Eye (tissue), 1 donor: ENCODE results near the gene C3orf52.

Experiments used
- DNase-seq: peaks from one replicate; pipeline ENCODE4 v3.0.0-alpha.2; 2015

The C3orf52 gene

DNA sequence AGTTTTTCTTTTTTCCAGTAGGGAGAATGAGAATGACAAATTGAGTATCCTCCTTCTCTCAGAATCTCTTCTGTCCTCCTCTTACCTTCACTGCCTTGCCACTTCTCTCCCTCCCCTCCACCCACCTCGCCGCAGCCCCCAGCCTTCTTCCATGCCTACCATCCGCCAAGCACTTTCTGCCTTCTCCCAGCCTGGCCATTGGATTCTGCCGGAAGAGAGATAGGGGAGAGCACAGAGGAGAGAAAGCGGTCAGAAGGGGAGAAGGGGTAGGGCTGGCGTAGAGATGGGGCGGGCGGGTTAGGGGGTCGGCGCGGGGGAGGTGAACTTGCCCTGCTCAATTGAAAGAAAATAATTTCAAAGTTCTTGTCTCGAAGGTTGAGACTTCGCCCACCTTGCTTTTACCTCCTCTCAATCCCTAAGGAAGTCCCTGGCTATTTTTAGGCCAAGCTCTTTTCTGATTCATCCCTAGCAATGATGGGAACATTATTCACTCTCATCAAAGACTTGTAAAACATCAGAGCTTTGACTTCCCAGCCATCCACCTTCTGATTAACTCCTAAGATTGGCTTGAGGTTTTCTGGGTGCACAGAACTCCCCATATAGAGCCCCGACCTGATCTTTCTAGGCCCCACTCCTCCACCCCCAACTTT is 811 bp downstream of the C3orf52 start:
- no peak for DNase-seq

DNA sequence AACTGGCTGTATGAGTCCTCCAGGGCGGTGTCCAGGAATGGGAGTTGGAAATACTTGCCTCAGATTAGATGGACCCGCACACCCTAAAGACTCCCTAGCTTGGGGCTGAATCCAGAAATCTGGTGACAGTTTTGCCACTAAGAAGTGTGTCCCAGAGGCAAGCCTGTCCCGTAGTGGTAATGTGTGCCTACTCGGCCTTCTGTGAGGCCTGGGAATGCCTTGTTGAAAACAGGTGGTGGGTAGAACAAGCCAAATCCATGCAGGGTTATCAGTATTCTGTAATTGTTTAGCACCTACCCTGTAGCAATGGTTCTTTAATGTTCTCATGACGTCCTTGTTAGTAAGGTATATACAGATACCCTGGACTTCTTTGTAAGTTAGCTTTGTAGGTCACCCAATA is 1.6 kb downstream of the C3orf52 start:
- DNase-seq, result no peak

DNA sequence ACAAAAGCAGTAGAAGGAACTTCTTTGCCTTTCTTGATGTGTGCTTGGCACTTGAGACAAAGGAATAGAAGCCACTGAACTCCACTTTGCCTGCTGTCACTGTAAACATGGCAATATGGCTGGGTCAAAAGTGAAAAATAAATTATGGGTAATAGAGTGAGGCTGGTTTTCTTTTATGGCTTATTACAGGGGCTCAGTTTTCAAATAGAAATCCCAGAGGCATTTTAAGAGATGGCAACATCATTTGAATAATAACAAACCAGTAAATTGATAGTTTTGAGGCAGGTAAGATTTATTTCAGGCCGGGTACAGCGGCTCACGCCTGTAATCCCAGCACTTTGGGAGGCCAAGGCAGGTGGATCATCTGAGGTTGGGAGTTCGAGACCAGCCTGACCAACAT is 2.8 kb downstream of the C3orf52 start:
- DNase-seq, result no peak

DNA sequence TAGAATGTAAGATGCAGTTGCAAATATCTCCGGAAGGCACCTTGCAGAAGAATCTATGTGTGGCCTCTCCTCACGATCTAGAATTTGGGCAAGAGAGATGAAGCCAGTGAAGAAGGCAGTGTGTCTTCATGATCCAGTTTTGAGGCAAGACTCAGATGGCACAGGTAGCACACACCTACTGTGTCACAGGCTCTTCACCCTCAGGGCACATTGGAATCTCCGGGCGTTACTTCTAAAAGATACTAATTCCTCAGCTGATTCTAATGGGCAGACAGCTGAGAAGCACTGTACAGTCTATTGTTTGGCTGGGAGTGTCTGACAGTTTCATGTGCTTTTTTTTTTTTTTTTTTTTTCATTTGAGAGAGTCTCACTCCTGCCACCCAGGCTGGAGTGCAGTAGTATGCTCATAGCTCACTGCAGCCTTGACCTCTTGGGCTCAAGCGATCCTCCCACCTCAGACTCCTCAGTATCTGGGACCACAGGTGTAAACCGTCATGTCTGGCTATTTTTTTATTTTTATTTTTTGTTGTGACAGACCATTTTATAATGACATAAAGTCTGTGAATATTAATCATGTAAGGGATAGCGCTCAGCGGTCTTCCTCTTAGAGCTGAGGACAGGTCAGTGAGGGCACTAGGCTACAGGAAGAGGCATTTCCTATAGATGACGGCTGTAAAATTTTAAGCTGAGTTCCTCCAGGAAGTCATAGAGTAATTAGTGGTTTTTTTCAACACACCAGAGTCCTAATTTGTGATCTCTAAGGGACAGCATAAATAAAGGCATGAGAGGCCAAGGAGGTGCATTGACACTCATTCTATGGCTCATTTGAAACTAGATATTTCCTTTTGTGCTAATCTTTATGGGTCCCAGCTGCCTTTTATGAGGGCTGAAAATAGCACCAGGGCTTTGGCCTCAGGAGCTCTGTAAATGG is 4.0 kb downstream of the C3orf52 start:
- DNase-seq, result no peak

DNA sequence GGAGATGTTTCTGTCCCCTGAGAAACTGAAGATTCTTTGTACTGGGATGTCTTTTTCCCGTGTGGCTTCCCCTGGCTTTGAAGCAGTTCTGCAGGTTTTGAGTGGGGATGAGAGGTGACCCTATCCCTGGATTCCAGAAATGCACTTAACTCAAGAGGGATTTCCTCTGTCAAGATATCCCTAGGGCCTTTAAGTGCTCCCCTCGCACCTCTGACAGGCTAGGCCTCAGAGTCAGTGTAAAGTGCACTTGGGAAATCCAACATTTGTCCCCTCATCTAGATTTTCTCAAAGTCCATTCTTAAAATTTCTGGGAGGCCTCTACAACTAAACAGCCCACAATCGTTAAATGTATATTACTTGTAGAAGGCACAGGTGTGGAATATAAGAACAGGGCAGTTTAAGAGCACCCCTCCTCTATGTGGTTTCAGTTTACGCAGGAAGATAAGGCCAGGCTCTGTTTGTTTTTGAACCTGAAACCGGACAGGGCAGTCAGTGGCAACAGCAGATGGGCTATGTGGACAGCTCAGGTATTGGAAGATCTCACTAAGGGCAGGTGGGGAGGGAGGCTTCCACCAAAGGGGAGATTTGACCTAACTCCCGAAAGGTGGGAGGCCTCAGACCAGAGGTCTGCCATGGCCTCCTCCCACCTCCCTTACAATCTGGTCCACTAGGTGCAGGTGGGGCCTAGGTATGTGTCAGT is 4.8 kb downstream of the C3orf52 start:
- DNase-seq, result no peak

DNA sequence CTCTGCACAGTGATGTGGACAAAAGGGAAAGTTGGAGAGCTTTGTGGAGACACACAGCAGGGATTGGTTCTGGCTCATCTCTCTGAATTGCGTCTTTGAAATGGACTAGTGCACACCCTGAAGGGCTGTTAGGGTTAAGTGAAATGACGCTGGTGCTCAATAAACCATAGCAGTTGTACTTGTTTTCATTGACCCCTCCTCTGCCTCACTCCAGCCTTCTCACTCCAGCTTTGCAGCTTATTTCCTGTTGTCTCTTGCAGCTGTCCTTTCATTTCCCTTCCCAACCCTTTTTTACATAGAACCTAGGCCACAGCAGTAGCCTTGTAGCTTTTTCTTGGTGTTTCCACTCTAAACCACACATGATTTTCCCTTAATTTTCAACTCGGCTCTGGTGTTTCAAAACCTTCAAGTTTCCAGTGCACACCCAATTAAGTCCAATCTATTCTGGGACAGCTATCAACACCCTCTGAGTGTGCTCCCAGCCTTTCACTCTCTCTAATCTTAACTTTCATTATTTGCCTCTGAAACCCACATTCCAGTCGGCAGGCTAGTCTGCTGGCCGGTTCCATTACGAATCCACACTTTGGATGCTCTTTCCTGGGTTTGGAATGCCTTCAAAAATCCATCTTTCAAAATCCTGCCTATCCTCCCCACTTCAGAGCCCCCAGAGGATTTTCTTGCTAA is 6.4 kb downstream of the C3orf52 start:
- peak; percentile 23 for DNase-seq

DNA sequence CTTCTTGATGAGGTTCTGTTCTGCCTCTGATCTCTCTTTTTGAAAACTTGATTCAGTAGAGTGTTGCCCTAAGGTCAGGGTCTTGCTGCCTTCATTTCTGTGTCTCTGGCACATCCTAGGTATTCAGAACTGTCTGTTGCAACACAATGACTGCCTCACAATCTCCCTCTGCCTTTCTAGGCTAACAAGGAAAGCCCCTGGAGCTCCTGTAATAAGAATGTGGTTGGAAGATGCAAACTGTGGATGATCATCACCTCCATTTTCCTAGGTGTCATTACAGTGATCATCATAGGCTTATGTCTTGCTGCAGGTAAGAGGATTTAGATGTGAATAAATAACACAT is 7.0 kb downstream of the C3orf52 start:
- no peak for DNase-seq

DNA sequence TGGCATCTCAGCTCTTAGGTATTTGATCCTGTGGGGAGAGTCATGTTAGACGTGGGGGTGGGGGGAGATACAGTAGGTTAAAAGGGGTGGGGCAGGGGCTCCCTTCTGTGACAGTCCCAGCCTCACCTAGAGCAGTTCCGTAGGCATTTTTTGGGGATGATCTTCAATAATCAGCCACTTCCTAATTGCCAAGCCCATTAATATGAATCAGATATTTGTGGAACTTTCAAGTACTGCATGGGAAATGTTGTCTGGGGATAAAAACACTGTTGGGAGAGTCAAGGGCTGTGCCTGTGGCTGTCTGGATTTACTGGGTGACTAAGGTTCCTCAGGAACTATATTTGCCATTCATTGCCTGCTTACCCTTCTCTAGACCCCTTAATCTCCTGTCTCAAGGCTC is 9.5 kb downstream of the C3orf52 start:
- no peak for DNase-seq

DNA sequence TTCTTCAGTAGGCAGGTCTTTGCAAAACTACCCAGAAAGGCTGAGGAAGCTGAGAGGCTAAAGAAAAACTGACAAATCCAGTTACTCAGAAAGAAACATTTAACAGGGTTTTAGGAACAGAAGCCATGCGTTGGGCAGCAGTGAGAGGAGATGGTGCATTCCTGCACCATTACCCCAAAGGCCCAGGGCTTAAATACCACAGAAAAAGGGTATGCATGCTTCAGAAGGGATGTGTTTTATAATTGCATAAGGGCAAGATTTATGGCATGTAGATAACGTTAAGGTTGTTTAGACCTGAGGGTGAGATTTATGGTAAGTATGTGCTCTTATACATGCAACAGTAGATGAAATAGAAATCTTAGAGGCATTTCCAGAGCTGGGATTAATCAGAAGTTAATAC is 10.0 kb downstream of the C3orf52 start:
- no peak for DNase-seq

DNA sequence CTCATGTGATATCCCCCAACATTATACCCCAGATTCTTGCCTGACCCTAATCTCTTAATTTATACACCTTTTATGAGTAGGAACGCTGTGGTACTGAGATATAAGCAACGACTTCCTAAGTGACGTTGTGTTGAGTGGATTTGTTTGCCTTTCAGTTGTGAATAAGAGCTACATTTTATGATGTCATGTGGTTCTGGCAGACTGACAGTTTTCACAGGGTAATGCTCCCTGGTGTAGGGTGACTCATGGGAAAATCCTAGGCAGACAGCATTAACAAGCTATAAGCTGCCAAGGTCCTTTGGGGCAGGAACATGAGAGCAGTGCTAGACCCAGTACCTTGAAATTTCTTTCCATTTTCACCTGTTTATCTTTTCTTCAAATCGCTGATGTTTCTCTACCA is 11.2 kb downstream of the C3orf52 start:
- no peak for DNase-seq

DNA sequence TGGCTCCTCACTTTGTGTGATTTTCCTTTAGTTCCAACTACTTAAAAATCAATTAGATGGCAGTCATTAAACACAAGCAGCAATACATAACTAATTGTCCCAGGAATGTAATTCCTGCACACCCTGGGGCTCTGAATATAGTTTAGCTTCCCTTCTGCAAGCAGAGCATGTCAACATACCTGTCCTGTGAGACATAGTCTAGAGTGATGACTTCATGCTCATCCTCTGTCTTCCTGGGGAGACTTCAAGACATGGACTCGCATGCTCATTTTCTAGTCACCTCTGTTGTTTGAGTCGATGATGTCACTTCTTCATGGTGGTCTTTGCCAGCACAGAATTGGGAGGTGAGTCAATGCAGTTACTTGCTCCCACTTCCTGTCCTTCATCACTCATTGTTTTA is 15.7 kb downstream of the C3orf52 start:
- no peak for DNase-seq

DNA sequence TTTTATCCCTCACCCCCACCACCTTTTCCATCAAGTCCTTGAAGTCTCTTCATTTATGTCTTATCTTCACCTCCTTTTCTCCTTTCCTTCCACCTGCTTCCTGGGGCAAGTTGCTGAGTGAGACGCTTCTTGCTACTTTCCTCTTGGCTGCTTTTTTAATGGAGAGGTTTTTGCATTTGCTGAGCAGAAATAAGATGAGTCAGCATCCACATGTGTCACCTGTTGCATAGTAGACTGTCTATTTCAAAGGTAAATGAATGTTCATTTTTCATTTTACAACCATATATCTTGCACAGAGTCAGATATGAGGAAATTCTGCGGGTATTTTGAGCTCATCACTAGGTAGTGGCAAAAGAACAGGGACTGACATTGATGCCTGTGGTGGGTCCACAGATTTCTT is 18.6 kb downstream of the C3orf52 start:
- no peak for DNase-seq

DNA sequence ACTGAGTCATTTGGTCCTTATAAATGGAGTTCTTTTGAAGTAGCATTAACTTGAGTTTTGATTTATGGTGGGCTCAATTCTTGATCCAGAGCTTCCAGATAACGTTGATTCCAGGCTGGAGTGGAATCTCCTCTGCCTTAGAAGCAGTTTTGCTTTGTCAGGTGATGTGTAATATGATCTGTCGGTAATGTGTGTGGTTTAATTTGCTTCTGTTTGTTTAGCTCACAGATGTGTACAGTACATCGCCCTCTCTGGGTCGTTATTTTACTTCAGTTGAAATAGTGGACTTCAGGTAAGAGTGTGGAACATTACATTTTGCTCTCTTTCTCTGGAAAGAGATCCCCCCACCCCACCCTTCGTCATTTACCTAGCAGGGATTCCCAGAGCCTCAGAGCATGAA is 23.1 kb downstream of the C3orf52 start:
- no peak for DNase-seq

DNA sequence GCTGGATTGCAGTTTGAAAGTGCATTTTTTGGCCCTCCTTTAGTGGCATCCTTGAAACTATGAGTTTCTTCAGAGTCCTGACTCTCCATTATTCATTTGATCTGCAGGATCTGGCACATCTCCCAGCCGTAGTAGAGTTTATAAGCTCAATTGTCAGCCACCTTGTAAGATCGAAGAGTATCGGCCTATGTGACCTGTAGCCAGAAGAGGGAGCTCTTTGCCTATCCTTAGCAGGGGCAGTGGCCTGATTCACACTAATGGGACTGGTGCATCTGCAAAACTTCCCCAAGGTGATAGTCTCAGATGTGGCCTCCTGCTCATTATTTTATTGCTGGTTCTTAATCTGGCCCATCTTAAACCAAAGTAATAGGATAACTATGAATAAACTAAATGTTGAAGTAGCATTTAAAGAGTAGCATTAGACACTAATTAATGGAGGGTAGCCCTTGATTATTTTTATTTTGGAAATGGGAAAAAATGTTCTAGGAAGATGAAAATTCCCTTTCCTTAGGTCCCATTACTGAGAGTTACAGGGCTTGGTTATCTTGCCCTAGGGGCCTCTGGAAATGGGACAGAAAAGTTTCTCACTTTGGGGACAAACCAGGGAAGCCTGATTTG is 25.7 kb downstream of the C3orf52 start:
- DNase-seq, result peak; percentile 84

DNA sequence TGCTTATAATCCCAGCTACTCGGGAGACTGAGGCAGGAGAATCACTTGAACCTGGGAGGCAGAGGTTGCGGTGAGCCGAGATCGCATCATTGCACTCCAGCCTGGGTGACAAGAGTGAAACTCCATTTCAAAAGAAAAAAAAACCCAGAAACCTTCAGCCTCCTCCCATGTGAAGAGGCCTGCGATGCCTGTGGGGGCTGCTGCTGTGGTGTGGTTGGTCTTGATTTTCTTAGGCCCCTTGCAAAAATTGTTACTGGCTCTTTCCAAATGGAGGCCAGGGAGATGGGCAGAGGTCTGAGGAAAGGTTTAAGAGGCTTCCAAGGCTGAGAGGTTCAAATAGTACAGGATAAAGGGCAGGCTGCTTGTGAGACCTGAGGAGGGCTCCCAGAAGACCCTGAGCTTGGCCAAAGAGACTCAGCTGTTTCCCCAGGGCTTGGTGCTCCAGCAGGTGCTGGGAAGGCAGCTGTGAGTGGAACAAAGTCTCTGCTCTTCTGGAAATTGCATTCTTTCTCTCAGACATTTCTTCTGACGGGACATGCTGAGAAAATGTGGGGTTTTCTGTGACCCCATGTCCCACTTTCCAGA is 28.5 kb downstream of the C3orf52 start:
- DNase-seq, result no peak

DNA sequence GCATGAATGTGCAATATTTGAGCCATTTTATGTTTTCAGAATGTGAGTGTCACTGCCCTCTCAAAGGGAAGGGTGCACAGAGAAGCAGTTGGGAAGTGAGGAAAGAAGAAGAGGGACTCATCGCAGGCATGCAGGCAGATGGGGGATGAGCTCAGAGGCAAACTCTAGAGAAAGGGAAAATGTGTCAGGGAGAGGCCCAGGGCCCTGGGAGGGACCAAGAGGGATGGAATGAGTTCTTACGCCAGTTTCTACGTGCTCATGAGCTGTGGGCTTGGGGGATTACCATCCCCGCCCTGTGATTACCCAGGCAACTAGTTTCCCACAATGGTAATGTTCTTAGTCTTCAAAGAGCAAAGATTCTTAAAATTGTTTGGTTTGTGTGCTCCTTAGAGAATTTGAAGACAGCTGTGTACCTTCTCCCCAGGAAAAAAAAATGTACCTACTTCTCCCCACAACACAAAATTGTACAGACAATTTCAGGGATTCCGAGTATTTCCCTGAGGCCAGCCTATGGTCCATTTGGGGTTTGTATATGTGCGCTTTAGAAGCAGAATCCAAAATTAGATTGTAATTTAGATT is 29.1 kb downstream of the C3orf52 start:
- DNase-seq, result no peak

DNA sequence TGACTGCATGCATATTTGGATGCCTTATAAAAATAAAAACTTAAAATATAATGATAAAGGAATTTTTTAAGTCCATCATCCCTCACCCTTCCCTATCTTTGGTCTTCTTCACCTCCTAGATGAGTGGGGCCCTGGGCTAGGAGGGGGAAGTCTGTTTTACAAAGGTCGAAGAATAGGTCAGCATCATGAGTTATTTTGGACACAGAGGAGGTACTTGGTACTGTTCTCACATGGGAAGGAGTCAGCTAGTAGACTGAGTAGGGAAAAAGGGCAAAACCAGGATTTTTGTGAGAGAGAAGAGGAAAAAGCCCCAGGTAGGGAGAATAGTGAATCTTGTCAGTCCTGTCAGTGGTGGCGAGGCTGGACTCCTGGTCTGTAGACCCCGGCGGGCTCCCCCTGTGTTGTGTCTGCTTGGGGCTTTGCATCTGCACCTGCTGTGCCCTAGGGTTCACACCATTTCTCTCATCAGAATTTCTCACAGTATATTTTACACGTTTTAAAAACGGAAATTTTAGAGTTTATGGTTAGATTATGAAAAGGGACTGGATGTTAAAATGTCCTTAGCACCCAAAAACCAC is 29.7 kb downstream of the C3orf52 start:
- no peak for DNase-seq

DNA sequence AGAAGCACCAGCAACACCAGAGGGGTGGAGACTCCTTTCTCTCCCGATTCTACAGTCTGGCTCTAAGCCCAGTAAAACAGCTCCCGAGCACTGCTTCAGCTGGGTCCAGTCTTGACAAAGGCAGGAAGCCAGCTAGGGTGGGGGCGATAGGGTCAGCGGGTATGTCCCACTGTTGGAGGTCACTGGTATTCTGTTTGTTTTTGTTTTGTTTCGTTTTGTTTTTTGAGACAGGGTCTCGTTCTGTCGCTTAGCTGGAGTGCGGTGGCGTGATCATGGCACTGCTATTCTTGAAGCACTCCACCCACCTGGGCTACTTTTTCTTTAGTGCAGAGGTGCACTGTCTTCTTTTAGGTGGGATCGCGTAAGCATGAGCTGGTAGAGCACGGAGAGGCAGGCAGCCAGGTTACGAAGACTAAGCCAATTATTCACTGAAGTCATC is 30.6 kb downstream of the C3orf52 start:
- DNase-seq, result no peak

DNA sequence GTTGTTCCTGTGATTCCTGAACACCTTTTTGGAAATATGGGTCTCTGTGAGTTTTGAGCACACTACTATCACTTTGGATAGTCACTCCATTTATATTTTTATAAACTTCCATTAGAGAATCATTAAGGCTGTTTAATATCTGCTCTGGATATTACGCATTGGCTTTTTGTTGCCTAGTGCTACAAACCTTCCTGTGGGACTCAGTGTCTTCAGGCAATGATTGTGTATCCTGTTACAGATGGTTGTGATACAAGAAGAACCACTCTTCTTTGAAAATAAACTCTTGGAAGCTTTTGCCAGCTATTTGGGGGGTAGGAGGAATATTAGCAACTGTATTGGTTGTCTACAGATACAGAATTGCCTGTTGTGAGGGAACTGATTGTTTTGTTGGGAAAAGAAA is 31.2 kb downstream of the C3orf52 start:
- no peak for DNase-seq

DNA sequence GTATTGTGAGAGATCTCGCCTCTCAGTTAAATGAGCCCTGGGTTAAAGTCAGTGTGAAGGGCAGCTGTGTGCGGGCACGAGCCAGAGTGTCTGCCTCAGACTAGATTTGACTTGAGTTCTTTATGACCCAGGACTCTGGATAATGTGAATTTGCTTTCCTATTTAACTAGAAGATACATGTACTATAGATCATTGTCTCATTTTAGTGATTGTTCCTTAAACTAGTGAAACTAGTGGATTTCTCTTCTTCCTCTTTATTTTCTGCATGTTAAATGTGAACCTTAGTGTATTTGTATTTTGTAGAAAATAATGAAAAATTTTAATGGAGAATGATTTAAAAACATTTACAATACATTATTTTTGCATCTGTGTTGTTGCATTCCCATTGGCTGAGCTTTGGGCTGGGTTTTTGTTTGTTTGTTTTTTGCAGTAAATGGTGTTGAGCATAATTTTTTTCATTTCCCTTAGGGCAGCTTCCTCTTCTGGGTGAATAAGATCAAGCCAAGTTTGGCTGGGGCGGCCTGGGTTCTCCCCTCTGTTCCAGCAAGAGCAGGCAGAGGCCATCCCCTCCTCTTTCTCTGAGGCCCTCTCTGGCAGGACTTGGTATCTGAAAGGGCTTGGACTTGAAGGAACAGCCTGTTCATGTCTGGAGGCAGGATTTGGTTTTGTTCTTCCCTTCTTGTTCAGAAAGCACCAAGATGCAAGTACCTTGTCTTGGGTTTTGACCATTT is 31.8 kb downstream of the C3orf52 start:
- no peak for DNase-seq
